A172 (cell line): Measurements from ENCODE around the gene PDE1C. TPM values are rescaled to one million over a fixed set of nuclear protein-coding genes. Genes with fewer than 3 reads are reported as not detected.

Experiments used
- DNase-seq: peaks from one replicate; pipeline ENCODE4 v3.0.0-alpha.2; 2015; ENCODE audit warnings: low spot score
- total RNA-seq: library from RNA; depleted of rRNA; stranded (reverse); fragments of >200 nt; shearing (Covaris generic); gene quantifications from 2 replicates; pipeline ENCODE4 v1.2.3, GENCODE V29; 2014

PDE1C gene
- total RNA-seq, 1 experiment from 2014 or later = 140 TPM

DNA sequence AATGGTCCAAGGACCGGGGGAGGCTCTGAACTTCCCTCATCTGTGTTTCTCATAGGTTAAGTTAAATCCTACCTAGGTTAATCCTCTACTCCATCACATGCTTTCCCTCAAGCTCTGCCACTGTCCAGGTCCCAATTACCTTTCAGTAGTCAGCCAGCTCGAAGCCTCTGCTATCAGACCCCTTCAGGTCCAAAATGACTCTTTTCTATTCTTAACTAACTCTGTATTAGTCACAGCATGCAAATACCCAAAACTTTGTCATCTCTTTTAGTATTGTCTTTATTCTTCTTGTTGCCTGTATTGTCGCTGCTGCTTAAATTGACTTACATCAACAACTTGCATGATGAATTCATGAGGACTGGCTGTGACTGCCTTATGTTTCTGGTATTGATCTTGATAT, 367.9 kb downstream of the PDE1C start:
- DNase-seq = no peak
